ENCODE measurements around the gene LRRC3B. TPM values are rescaled to one million over a fixed set of nuclear protein-coding genes. Genes with fewer than 3 reads are reported as not detected.
"Not testable (repeated sequence)": the region's sequence is repeated elsewhere in the genome, so short reads cannot be mapped to it uniquely, and the experiment has no call there.

LRRC3B gene, protein sequence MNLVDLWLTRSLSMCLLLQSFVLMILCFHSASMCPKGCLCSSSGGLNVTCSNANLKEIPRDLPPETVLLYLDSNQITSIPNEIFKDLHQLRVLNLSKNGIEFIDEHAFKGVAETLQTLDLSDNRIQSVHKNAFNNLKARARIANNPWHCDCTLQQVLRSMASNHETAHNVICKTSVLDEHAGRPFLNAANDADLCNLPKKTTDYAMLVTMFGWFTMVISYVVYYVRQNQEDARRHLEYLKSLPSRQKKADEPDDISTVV
- not detected for total RNA-seq

GRCh38 chr3:26622621-26623418 is at the start of gene LRRC3B:
TSS of gene LRRC3B (plus strand) at chr3:26622772. CDS start at chr3:26709673, 86,901 bp downstream.
- H3K36me3 Mint-ChIP-seq, result no peaks in the 10 kb centered on the region
- no peaks in the 10 kb centered on the region for H3K9me3 Mint-ChIP-seq
- H3K4me1 Mint-ChIP-seq, result peaks cover 2% of the 10 kb centered on the region
- DNase-seq, result no peak
- peaks cover 37% of the 10 kb centered on the region for H3K27me3 Mint-ChIP-seq
- ATAC-seq (ENCODE audit: low read depth), result no peak
- H3K27ac Mint-ChIP-seq, result no peak within 1 kb of the TSS
- no peak within 1 kb of the TSS for H3K4me3 Mint-ChIP-seq
- POLR2A ChIA-PET, result no interaction called here

- Mint-ChIP-seq H3K36me3 (no peaks in the 10 kb centered on the region), H3K4me1 (no peaks in the 10 kb centered on the region), H3K27ac (no peak overlapping the region), H3K9me3 (peaks cover 1% of the 10 kb centered on the region), H3K4me3 (no peak overlapping the region), H3K27me3 (no peaks in the 10 kb centered on the region)
- POLR2A ChIA-PET, result no interaction called here
- no peak for DNase-seq
- no peak for ATAC-seq (ENCODE audit: low read depth)
Measured at GRCh38 chr3:26574766-26575165, 47.8 kb upstream of the LRRC3B start.

GRCh38 chr3:26579116-26579515 is 43.5 kb upstream of the LRRC3B start:
- Mint-ChIP-seq H3K27ac (no peak overlapping the region), H3K36me3 (no peaks in the 10 kb centered on the region), H3K4me3 (no peak overlapping the region), H3K4me1 (no peaks in the 10 kb centered on the region), H3K9me3 (no peaks in the 10 kb centered on the region), H3K27me3 (no peaks in the 10 kb centered on the region)
- ATAC-seq (ENCODE audit: low read depth) (no peak), DNase-seq (no peak)
- POLR2A ChIA-PET, result no interaction called here

- no peak overlapping the region for H3K4me3 Mint-ChIP-seq
- H3K27me3 Mint-ChIP-seq, result no peaks in the 10 kb centered on the region
- H3K27ac Mint-ChIP-seq, result no peak overlapping the region
- no peaks in the 10 kb centered on the region for H3K4me1 Mint-ChIP-seq
- POLR2A ChIA-PET, result no interaction called here
- ATAC-seq (ENCODE audit: low read depth) (no peak), DNase-seq (no peak)
- no peaks in the 10 kb centered on the region for H3K36me3 Mint-ChIP-seq
- peaks cover 2% of the 10 kb centered on the region for H3K9me3 Mint-ChIP-seq
Measured at GRCh38 chr3:26587571-26587970, 35.0 kb upstream of the LRRC3B start.

DNA sequence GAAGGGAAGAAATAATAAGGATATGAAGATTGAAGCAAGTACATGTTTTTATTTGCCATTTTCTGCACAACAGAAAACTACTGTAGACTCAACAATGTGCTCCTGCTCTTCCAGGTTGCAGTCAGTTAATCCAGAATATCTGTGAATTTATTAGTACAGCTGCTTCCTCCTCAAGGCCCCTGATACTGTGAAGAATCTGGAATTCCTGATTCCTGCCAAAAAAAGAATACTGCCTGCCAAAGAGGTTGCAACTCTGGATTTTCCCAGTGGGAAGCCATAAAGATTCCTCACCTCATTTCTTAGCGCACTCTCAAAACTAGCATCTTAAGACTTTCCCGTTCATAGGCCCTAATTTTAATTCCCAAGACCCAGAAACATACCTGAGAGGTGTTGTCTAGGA is 33.6 kb upstream of the LRRC3B start:
- DNase-seq, result no peak
- Mint-ChIP-seq H3K4me3 (no peak overlapping the region), H3K4me1 (no peaks in the 10 kb centered on the region), H3K27me3 (no peaks in the 10 kb centered on the region), H3K27ac (no peak overlapping the region), H3K9me3 (peaks cover 2% of the 10 kb centered on the region), H3K36me3 (no peaks in the 10 kb centered on the region)
- POLR2A ChIA-PET, result no interaction called here
- ATAC-seq (ENCODE audit: low read depth), result no peak

GRCh38 chr3:26589678-26590077 is 32.9 kb upstream of the LRRC3B start:
- ATAC-seq (ENCODE audit: low read depth) (no peak), DNase-seq (no peak)
- peaks cover 2% of the 10 kb centered on the region for H3K9me3 Mint-ChIP-seq
- no peak overlapping the region for H3K27ac Mint-ChIP-seq
- no peak overlapping the region for H3K4me3 Mint-ChIP-seq
- no peaks in the 10 kb centered on the region for H3K27me3 Mint-ChIP-seq
- no peaks in the 10 kb centered on the region for H3K36me3 Mint-ChIP-seq
- H3K4me1 Mint-ChIP-seq, result no peaks in the 10 kb centered on the region
- POLR2A ChIA-PET, result no interaction called here

GRCh38 chr3:26590919-26591484 is 31.6 kb upstream of the LRRC3B start:
- H3K27me3 Mint-ChIP-seq, result no peaks in the 10 kb centered on the region
- H3K27ac Mint-ChIP-seq, result no peak overlapping the region
- no peaks in the 10 kb centered on the region for H3K4me1 Mint-ChIP-seq
- H3K36me3 Mint-ChIP-seq, result no peaks in the 10 kb centered on the region
- POLR2A ChIA-PET, result no interaction called here
- H3K9me3 Mint-ChIP-seq, result peaks cover 2% of the 10 kb centered on the region
- no peak for DNase-seq
- H3K4me3 Mint-ChIP-seq, result no peak overlapping the region
- ATAC-seq (ENCODE audit: low read depth), result no peak

GRCh38 chr3:26591926-26592325 is 30.6 kb upstream of the LRRC3B start:
- ATAC-seq (ENCODE audit: low read depth) (no peak), DNase-seq (no peak)
- POLR2A ChIA-PET, result no interaction called here
- Mint-ChIP-seq H3K27ac (no peak overlapping the region), H3K9me3 (peaks cover 2% of the 10 kb centered on the region), H3K27me3 (no peaks in the 10 kb centered on the region), H3K4me1 (no peaks in the 10 kb centered on the region), H3K36me3 (no peaks in the 10 kb centered on the region), H3K4me3 (no peak overlapping the region)

DNA sequence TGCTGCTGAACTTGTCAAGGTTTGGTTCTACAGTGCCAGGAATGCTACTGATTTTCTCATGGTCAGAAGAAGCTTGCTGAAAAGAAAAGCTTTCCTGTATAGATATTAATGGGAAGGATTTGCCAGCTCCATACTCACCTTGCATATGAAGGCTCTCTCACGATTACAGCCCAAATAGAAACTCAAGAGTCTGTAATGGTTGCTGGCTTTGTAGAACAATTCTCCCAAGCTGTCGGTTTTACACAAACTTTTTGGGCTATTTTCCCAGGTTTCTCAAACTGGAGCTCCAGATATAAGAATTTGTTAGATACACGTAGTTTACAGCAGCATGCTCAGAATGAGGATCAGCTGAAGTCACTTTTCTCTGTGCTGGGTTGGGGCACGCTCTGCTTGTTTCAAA is 30.1 kb upstream of the LRRC3B start:
- POLR2A ChIA-PET, result no interaction called here
- H3K27me3 Mint-ChIP-seq, result no peaks in the 10 kb centered on the region
- peaks cover 2% of the 10 kb centered on the region for H3K9me3 Mint-ChIP-seq
- H3K4me3 Mint-ChIP-seq, result no peak overlapping the region
- no peaks in the 10 kb centered on the region for H3K4me1 Mint-ChIP-seq
- H3K36me3 Mint-ChIP-seq, result no peaks in the 10 kb centered on the region
- DNase-seq (no peak), ATAC-seq (ENCODE audit: low read depth) (no peak)
- no peak overlapping the region for H3K27ac Mint-ChIP-seq

DNA sequence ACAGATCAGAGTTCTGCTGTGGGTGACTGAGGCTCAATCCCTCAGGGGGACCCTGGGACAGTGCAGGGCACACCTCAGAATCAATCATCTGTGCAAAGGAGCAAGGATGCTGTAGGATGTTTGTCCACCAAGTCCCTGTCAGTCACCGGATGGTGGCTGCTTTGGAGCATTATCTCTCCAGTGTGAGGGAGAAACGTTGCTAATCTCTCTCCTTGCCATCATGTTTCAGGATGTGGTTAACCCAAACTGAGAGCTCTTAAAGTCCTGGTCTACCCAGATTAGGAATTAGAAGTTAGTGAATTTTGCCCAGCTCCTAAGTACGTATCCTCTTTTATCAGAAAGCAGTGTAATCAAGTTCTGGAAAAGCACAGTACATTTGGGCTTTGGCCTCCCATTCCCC is 26.2 kb upstream of the LRRC3B start:
- H3K4me3 Mint-ChIP-seq, result no peak overlapping the region
- no peaks in the 10 kb centered on the region for H3K36me3 Mint-ChIP-seq
- ATAC-seq (ENCODE audit: low read depth), result no peak
- no peaks in the 10 kb centered on the region for H3K9me3 Mint-ChIP-seq
- no peak overlapping the region for H3K27ac Mint-ChIP-seq
- H3K27me3 Mint-ChIP-seq, result no peaks in the 10 kb centered on the region
- DNase-seq, result no peak
- POLR2A ChIA-PET, result no interaction called here
- no peaks in the 10 kb centered on the region for H3K4me1 Mint-ChIP-seq

DNA sequence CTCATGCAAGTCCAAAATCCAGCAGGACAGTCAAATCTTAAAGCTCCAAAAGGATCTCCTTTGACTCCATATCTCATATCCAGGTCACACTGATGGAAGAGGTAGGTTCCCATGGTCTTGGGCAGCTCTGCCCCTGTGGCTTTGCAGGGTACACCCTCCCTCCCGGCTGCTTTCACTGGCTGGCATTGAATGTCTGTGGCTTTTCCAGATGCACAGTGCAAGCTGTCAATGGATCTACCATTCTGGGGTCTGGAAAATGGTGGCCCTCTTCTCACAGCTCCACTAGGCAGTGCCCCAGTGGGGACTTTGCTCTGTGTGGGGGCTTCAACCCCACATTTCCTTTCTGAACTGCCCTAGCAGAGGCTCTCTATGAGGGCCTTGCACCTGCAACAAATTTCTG is 19.3 kb upstream of the LRRC3B start:
- H3K36me3 Mint-ChIP-seq; H3K27ac Mint-ChIP-seq; H3K4me3 Mint-ChIP-seq; DNase-seq; H3K9me3 Mint-ChIP-seq; H3K27me3 Mint-ChIP-seq; POLR2A ChIA-PET; H3K4me1 Mint-ChIP-seq; ATAC-seq (ENCODE audit: low read depth): not testable (repeated sequence)

GRCh38 chr3:26603771-26604170 is 18.8 kb upstream of the LRRC3B start:
- H3K9me3 Mint-ChIP-seq; H3K4me3 Mint-ChIP-seq; H3K36me3 Mint-ChIP-seq; H3K27ac Mint-ChIP-seq; ATAC-seq (ENCODE audit: low read depth); H3K27me3 Mint-ChIP-seq; DNase-seq; POLR2A ChIA-PET; H3K4me1 Mint-ChIP-seq: not testable (repeated sequence)

DNA sequence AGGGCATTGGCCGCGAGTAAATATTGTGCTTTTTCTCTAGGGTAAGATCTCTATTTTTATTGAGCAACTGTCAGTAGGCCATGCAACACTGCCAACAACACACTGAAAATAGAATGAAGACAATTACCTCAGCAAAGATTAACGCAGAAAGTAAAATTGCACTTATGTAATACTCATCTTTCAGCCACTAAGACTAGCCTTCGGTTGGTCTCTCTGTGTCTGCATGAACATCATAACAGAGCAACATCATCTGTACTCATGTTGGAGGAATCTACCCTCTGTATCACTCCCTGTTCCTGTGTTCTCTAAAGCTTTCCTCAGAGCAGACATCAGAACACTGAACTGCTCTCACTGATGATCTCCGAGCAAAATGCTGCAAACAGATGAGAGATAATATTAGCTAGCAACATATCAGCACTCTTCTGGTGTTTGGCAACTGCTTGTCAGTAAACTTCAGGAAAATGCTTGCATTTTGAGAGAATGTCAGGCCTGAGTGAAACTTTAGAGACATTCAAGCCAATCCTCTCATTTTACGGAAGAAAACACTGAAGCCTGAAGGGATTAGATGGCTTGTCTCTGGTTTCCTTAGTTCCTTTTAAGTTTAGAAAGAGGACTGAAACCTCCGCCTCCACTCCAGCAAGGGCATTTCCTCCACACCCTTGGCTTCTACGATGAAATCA is 8.4 kb upstream of the LRRC3B start:
- Mint-ChIP-seq H3K27me3 (peaks cover 2% of the 10 kb centered on the region), H3K27ac (no peak overlapping the region)

DNA sequence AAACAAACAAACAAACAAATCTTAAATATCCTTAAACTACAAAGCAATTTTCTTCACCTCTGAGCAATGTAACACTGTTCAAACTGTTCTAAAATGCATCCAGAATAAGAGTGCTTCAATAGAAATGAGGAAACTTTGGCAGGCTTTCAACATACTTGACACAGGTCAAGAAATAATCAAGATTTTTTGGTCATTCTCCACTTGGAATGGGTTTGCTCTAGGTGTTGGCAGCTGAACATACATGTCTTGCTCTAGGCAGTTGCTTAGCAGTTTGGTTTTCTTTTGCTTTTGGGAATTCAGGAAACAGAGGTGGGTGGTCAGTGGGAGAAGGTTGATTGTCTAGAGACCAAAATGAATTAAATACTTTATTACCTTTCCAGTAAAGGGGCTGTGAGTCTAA is 1.4 kb upstream of the LRRC3B start:
- POLR2A ChIA-PET, result no interaction called here
- H3K4me1 Mint-ChIP-seq, result peaks cover 2% of the 10 kb centered on the region
- no peak overlapping the region for H3K4me3 Mint-ChIP-seq
- no peak overlapping the region for H3K27ac Mint-ChIP-seq
- no peak for ATAC-seq (ENCODE audit: low read depth)
- no peak for DNase-seq
- H3K27me3 Mint-ChIP-seq, result peaks cover 37% of the 10 kb centered on the region
- H3K36me3 Mint-ChIP-seq, result no peaks in the 10 kb centered on the region
- no peaks in the 10 kb centered on the region for H3K9me3 Mint-ChIP-seq

More for the DNA sequence above, 8.4 kb upstream of the LRRC3B start:
- no peaks in the 10 kb centered on the region for H3K36me3 Mint-ChIP-seq
- POLR2A ChIA-PET, result no interaction called here
- DNase-seq, result no peak
- no peak overlapping the region for H3K4me3 Mint-ChIP-seq
- no peak for ATAC-seq (ENCODE audit: low read depth)
- no peaks in the 10 kb centered on the region for H3K9me3 Mint-ChIP-seq
- no peaks in the 10 kb centered on the region for H3K4me1 Mint-ChIP-seq
